ENCODE measurements around the gene DNAH10.

DNA sequence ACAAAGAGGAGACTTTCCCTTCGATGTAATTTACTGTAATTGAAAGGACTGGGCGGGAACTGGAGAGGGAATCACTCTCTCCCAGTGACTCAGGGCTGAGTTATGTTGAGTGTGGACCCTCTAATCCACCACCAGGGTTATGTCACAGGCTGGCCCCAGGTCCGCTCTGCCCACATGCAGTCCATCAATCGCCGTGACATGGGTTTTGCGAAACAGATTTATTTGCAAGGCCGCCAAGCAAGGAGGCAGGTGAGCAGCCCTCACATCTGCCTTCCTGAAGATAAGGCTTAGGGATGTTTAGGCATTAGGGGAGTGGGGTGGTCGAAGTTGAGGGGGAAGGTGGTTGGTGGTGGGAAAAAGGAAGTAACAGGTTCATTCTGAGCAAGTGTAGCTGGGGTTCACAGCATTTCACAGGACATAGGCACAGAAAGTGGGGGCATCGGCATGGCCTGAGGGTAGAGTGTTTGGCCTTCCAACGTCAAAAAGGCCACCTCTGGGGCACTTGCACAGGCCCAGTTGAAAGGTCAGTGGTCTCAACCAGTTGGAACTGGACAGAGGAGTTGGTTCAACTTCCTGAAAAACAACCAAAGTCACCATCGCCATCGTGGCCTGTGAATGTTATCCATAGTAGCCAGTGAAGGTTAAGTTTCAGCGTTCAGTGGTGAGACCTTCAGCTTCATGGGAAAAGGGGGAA, 66.9 kb downstream of the DNAH10 start:
- TF ChIP-seq CTCF (conservative IDR thresholded peaks at IDR 0.05; ENCODE audit: low read depth, low read length) (no peak), BHLHE40 (IDR thresholded peaks at IDR 0.05; ENCODE audit: low read depth, low read length) (no peak), POLR2A (IDR thresholded peaks at IDR 0.05; ENCODE audit: low read depth, low read length) (no peak), MAFK (IDR thresholded peaks at IDR 0.05; ENCODE audit: low read depth, low read length) (no peak), USF2 (IDR thresholded peaks at IDR 0.05; ENCODE audit: low read depth, low read length) (no peak), NFE2L2 (IDR thresholded peaks at IDR 0.05; ENCODE audit: low read depth, low read length) (no peak), RFX5 (IDR thresholded peaks at IDR 0.05; ENCODE audit: low read depth, low read length) (no peak), CHD1 (IDR thresholded peaks at IDR 0.05; ENCODE audit: low read depth, low read length) (no peak), MXI1 (IDR thresholded peaks at IDR 0.05; ENCODE audit: borderline replicate concordance, low read depth, low read length) (no peak)
- TF ChIP-seq, protein P1, sequence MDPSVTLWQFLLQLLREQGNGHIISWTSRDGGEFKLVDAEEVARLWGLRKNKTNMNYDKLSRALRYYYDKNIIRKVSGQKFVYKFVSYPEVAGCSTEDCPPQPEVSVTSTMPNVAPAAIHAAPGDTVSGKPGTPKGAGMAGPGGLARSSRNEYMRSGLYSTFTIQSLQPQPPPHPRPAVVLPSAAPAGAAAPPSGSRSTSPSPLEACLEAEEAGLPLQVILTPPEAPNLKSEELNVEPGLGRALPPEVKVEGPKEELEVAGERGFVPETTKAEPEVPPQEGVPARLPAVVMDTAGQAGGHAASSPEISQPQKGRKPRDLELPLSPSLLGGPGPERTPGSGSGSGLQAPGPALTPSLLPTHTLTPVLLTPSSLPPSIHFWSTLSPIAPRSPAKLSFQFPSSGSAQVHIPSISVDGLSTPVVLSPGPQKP (IDR thresholded peaks at IDR 0.05; ENCODE audit: borderline replicate concordance, low read depth, low read length), result no peak
